Activated CD8-positive, alpha-beta memory T cell treated with anti-CD3 and anti-CD28 coated beads, Interleukin-2, amount 50 U/mL, for 48 hours (primary cell): ENCODE measurements around the gene ZFPM1.
"Not testable (repeated sequence)": the region's sequence is repeated elsewhere in the genome, so short reads cannot be mapped to it uniquely, and the experiment has no call there.

Experiments used
- DNase-seq: peaks from one replicate; pipeline ENCODE4 v3.0.0-alpha.2; 2020

Gene ZFPM1

DNA sequence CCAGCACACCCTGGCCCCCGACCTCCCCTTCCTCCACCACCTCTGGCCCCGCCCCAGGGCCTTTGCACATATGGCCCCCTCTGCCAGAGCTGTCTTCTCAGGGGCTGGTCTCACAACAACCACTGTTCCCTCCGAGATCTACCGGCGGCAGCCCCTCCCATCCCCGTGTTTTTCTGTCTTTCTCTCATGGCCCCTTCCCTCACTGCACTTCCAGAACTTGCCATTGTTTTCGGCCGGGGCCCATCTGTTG lies 30.2 kb downstream of the ZFPM1 start:
- no peak for DNase-seq

DNA sequence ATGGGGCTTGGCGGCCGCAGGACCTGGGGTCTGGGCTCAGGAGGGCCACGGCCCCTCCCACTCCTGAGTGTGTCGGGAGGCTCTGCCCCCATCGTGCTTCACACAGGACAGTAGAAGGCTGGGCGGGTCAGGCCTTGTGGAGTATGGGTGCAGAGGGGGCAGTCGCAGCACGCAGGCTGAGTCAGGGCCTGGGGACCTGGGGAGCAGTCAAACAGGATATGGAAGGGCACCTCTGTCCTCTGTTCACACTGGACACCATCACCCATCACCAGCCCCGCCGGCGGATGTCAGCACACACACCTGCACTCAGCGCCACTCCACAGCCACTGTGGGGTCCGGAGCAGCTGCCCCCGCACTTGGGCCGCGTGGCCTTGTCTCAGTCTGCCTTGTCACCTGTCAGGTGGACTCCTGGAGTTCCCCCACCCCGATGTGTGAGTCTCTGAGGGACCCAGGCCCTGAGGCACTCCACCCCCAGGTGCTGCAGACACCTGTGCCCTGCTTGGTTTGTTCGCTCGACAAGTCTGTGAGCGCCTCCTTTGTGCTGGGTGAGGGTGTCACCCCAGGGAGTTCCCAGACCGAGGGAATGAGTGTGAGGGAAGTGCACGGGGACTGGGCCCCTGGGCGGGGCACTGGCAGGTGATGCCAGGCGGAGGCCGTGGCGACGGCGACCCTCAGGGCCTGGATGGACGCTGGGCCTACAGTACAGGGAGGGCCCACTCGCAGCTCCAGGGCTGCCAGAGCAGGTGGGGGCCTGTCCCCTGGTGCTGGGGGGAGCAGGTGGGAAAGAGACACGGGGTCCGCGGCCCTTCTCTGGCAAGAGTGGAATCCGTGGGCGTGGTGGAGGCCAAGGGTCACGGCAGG lies 31.7 kb downstream of the ZFPM1 start:
- no peak for DNase-seq

DNA sequence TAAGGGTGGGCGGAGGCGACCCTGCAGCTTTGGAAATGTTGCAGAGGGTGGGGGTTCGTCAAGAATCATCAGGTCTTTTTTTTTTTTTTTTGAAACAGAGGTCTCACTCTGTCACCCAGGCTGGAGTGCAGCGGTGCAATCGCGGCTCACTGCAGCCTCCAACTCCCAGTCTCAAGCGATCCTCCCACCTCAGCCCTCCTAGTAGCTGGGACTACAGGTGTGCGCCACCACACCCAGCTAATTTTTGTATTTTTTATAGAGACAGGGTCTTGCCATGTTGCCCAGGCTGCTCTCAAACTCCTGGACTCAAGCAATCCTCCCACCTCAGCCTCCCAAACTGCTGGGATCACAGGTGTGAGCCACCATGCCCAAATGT lies 32.3 kb downstream of the ZFPM1 start:
- DNase-seq: not testable (repeated sequence)

DNA sequence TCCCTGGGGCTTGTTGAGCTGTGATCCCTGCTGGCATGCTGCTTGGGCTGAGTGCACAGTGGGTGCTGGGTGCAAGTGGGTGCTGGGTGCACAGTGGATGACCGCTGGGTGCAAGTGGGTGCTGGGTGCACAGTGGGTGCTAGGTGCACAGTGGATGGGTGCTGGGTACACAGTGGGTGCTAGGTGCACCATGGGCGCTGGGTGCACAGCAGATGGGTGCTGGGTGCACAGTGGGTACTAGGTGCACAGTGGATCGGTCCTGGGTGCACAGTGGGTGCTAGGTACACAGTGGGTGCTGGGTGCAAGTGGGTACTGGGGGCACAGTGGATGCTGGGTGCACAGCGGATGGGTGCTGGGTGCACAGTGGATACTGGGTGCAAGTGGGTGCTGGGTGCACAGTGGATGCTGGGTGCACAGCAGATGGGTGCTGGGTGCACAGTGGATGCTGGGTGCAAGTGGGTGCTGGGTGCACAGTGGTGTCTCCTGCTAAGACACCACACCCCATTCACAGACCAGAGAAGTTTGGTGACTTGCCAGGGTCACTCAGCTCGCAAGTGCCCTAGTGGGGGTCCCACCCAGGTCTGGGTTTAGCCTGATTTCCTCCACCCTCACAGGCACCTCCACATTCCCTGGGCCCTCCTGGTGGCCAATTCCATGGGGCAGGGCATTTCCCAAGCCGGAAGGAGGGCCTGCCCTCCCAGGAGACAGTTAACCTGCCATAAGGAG lies 33.5 kb downstream of the ZFPM1 start:
- no peak for DNase-seq

DNA sequence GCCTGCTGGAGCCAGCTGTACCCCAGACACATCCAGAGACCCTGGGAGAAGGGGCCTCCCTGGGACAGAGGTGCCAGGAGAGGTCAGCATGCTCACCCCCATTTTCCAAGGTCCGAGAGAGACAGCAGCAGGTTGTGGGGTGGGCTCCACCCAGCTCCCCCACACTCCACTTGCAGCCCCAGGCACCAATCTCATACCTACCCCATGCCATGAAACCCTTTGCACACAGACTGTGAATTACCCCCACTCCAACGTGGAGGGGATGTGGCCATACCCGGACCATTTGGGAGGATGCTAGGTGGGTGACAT lies 34.0 kb downstream of the ZFPM1 start:
- no peak for DNase-seq

DNA sequence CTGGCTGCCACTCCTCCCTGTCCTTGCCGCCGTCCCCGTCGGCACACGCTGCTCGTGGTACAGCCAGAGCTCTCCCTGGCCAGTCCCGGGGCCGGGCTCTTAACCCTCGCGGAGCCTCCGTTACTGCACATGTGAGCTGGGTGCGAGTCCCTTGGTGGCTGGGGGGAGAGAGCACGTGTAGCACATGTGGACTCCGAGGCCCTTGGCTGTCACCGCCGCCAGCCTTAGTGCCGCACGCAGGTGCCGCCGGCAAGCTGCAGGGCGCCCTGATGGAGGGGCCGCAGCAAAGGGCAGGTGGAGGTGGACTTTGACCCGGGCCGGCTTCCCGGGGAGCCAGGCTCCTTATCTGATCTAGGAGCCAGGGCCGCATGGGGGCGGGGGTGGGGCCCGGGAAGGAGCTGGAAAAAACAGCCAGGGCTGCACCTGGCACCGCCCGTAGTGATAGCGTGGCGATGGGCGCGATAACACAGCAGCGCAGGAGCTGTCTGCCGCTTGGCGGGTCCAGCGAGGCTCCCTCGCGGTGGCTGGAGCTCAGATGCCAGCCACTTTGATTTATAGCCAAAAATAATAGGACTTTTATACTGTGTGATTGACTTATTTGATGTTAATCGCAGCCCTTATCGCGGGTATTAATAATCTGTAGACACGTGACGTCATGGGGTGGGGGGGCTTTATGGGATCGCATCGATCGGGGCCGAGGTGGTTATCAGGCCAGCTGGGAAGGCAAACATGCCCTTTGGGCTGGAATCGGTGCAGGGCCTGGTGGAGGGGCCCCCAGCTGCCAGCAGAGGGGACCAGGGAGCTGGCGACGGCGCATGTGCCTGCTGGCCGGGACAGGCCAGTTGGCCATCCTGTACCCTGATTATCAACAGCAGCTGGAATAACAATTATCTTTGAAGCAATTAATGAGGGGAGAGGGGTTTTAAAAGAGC lies 35.1 kb downstream of the ZFPM1 start:
- DNase-seq: no peak

DNA sequence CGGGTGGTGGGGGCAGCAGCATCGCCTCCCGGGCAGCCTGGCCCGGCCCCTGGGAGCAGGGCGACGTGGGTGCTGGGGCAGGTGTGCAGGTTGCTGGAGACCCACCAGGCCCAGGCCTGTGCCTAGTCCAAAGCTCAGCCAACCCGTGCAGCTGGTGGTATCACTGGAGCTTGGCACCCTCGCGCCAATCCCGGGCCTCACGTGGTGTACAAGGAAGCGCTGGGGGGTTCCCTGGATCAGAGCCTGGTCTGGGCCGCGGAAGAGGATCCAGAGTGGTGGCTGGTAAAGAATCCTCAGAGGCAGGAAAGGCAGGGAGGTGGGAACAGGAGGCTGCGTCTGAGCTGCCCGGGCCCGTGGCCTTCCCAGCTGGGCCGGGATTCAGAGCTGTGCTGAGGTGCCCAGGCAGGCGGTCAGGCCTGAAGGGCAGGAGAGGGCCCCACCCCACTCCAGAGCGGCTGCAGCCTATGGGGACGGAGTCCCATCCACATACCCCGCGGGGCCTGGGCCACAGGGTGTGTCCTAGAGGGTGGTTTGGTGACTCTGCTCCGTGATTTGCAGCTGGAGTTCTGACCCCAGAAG lies 36.2 kb downstream of the ZFPM1 start:
- DNase-seq: no peak

DNA sequence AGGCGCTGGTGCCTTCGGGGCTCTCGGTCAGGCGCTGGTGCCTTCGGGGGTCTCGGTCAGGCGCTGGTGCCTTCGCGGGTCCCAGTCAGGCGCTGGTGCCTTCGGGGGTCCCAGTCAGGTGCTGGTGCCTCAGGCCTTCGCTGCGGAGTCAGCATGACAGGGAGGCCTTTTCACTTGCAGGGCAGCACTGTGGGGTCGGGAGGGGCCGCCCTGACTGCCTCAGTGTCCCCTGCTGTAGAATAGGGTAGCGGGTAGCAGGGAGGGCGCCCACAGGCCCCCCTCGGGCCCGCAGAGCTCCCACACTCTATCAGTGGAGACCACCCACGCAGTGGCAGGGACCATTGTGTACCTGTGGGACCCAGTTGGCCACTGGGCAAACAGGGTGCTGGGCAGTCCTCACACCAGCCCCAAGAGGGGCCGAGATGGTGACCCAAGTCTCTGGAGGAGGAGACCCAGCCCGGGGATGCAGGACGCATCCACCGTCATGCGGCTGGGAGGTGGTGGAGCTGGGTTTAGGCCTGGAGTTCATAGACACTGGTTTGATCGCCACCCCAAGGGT lies 38.0 kb downstream of the ZFPM1 start:
- no peak for DNase-seq

DNA sequence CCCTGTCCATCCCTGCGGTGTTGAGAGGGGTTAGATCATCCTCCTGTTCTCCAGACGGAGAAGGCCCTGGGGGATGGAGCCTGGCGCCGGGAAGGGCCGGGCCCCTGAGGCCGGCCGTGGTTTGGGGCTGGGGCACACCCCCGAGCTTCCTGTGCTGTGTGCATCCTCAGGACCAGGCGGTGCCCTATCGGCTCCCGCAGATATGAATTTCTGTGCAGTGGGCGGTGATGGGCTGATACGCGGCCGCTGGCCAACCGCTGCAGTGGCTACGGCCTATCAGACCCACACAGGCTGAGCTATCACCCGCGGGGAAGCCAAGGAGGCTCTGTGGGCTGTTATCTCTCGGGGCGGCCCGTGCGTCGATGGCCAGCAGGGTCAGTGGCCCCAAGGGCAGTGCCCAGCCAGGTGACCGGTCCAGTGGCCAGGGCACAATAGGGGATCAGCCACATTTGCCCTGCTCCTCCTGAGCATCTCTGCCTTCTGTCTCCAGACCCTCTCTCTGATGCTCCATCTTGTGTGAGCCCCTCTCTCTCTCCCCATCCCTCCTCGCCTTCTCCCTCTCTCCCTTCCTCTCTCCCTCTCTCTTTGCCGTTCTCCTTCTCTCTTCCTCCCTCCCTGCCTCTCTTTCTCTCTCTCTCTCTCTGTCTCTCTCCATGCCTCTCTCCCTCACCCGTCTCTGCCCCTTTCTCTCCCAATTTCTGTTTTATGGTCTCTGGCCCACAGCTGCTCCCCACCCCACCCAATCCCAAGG lies 38.7 kb downstream of the ZFPM1 start:
- DNase-seq: no peak

DNA sequence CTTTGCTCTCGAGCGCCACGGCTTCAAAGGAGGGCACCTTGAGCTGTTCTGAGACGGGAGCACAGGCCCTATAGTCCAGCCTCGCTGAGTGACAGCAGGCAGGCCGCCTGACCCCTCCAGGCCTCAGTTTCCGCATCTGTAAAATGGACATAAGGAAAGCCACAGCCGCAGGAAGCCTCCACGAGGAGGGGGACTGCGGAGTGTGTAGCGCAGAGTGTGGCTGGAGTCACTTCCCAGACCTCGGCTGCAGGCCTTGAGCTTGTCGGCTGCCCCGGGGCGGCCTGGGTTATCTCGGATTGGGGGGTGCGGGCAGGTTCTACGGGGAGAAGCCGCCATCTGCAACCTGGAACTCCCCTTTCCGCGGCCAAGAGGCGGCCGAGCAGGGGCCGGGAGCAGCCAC lies 40.8 kb downstream of the ZFPM1 start:
- DNase-seq: no peak

DNA sequence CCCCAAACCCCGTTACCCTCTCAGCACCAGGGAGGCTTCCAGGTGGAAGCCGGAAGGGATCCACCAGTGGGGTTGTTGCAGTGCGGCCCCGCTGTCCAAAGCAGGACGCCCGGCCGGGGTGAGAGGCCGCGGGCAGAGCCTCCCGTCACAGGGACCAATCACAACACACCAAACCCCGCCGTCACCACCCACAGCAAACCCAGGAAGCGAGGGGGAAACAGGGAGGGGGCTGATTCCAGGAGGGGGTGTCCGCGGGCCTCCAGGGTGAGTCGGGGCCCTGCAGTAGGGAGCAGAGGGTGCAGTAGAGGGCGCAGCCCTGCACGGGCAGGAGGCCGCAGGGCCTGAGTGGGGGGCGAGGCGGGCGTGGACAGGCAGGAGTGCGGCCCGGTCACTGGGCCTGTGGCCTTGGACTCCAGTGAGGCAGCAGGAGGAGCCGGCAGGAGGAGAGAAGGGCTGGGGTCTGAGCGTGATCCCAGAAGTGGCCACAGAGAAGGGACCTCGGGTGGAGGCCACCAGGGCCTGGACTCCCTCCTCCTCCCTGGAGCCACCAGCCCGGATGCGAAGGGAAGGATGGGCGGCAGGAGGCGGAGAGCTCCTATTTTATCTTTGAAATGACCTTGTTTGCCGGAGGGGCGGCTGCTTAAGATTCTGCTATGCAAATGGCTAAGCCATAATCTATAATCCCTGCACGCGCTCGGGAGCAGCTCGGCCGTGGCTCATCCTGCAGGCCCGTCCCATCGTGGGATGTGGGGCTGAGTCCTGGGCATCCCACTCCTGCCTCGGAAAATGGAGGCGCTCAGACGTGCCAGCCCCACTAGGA lies 41.5 kb downstream of the ZFPM1 start:
- no peak for DNase-seq

DNA sequence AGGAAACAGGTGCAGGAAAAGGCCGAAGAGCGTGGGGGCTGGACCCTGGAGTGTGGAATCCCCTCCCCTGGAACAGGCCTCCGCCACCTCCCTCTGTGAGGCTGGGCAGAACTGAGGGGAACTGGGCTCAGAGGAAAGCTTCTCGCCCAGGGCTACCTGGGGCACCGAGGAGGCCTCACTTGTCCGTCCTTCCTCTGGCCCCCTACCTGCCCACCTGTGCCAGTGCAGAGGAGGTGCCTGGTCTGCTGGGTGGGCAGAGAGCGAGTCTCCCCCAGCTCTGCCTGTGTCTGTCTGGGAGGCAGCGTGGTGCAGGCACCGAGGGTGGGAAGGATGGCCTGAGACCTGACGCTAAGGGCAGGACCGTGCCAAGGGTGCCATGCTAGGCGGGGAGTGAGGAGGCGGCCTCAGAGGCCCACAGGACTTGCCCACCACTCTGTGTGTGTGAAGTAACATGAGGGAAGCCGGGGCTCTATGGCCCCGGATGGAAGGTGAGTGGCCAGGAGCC lies 42.2 kb downstream of the ZFPM1 start:
- DNase-seq: no peak

DNA sequence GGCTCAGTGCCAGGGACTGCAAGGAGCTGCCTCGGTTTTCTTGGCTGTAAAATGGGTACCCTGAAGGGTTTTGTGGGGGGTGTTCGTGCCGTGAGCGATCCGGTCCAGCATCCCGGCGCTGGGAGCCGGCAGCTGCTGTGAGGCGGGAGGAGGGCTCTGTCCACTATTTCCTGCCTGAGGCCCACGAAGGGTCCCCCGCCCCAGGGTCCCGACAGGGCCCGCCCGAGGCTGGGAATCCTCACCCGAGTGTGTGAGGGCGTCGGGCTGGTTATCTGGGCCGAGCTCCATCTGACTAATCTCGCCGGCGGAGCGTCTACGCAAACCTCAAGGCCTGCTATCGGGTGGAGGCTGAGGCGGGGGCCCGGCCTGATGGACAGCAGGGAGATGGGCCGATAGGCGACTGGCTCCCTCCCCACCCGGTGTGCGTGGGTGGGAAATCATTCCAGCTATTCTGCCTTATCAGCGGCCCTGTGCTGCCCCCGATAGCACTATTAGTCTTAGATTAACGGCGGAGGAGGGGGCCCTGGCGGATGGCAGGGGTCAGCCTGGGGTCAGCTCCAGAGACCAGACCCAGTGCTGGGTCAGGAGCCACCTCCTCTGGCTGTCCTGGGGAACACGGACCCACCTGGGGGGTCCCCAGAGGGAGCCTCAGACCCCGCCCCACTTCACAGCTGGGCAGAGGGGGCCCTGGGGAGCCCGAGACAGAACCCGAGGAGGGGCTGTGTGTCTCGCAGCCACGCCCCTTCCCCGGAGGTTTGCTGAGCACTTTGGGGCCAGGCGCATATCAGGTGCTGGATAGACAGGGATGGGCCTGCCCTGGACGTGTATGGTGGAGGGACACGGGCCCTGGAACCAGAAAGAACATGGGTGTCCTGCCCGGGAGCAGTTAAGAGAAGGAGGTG lies 44.7 kb downstream of the ZFPM1 start:
- no peak for DNase-seq

DNA sequence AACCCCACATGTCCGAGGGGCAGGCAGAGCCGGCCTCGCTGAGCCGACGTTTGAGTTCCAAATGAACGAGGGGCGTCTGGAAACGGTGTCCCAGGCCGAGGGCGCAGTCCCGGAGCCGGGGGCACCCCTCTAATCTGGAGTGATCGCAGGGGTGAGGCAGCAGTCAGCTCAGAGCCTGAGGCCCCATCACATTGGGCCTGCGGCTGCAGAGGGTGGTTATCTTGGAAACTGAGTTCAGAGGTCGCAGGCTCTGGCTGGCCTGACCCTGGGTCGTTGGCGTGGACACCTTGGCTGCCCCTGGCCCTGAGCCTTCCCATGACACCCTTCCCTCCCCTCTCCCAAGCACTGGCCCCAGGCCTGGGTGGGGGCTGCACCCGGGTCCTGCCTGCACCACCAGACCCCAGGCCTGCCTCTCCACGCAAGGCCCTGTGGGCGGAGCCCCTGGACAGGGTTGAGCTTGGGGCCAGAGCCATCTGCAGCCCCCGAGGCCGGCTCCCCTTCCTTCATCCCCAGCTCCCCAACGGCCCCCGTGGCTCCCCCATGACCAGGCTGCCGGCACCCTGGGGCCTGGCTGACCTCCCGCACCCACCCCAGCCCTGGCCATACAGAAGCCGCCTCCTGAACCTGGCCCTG lies 45.6 kb downstream of the ZFPM1 start:
- DNase-seq: no peak

DNA sequence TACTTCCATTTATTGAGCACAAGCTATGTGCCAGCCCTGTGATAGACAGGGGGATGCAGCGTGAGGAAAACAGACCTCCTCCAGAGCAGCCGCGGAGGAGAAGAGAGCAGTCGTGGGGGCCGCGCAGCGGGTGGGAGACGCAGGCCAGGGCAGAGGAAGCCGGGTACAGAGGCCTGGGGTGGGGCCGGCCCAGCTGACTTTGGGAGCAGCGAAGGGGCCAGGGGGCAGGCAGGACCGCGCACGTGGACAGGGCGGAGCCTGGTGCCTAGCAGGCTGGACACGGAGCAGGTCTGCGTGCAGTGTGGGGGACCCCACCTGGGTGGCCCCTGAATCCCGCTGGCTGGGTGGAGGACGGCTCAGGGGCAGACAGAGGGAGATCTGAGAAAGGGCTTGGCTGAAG lies 46.2 kb downstream of the ZFPM1 start:
- DNase-seq: no peak

DNA sequence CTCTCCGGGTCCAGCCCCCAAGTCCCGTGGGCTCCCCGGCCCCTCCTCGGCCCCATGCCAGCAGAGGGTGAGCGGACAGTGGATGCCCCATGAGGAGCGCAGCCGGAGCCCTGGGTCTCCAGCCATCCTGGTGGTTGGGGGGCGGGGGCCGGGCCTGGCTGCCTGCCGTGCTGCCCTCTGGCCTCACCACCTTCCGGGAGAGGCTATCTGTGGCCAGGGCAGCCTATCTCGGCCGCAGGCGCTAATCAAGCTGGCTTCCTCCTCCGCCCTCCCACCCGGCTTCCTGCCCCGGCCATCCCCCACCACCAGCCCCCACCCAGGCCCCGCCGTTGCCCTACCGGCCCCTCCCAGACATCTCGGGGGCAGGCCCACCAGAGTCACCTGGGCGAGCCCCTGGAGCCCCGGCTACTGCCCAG lies 46.8 kb downstream of the ZFPM1 start:
- no peak for DNase-seq

DNA sequence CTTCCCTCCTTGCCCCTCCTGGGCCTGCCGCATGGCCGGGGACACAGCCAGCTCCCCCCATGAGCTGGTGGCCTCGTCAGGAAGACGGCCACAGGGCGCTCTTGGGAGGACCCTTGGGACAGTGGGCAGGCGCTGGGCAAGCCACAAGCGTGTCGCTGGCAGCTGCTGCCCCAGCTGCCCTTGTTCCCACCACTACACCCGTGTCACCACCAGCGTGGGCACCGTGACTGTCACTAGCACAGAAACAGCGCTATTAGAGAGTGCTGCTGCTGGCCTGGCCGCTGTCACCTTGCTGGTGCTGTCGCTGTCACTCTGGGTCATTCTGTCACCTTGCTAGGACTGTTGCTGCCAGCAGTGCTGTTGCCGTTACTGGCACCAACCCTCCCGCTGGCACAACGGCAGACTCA lies 47.2 kb downstream of the ZFPM1 start:
- DNase-seq: no peak

DNA sequence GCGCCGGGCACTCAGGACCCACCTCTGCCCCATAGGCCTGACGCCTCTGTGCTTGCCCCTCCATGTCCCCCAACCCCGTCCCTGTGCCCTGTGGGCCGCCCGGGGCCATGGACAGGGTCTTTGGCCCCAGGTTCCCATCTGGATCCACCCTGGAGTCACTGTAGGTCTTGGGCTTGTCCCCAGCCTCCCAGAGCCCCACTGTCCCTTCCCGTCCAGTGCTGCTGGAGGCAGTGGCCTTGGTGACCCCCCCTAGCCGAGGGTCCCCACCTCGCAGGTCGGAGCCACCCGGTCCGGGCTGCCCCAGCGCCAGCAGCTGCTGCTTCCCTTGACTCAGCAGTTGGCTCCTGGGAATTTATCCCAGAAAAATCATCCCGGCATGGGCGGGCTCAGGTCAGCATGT lies 49.3 kb downstream of the ZFPM1 start:
- no peak for DNase-seq

DNA sequence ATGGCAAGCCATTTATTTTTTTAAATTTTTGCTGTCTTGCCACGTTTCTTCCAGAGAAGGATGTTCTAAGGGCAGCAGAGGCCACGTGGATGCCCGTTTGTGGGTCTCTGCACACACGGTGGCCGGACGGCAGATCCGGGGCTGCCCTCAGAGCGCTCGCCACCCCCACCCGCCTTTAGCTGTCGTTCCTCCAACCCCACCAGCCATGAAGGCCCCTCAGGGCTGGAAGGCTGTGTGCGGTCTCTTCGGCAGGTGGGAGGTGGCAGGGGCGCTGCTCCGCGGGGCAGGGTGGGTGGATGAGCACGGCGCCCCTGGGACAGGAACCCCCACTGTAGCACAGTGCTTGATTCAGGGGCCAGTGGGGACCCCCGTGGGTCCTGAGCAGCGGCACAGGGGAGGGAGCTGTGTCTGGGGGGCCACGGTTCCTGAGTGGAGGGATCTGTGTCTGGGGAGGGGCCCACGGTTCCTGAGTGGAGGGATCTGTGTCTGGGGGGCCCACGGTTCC lies 49.7 kb downstream of the ZFPM1 start:
- DNase-seq: no peak
